Stimulated activated CD8-positive, alpha-beta memory T cell treated with anti-CD3 and anti-CD28 coated beads, Interleukin-15, amount 100 ng/mL, for 24 hours (primary cell): ENCODE data around the gene TRIM41.

Experiments
- DNase-seq: peaks from one replicate; pipeline ENCODE4 v3.0.0-alpha.2; 2020; ENCODE audit warnings: low read depth

TRIM41 gene

GRCh38 chr5:181233088-181233800 lies 10.2 kb downstream of the TRIM41 start:
- DNase-seq = no peak

DNA sequence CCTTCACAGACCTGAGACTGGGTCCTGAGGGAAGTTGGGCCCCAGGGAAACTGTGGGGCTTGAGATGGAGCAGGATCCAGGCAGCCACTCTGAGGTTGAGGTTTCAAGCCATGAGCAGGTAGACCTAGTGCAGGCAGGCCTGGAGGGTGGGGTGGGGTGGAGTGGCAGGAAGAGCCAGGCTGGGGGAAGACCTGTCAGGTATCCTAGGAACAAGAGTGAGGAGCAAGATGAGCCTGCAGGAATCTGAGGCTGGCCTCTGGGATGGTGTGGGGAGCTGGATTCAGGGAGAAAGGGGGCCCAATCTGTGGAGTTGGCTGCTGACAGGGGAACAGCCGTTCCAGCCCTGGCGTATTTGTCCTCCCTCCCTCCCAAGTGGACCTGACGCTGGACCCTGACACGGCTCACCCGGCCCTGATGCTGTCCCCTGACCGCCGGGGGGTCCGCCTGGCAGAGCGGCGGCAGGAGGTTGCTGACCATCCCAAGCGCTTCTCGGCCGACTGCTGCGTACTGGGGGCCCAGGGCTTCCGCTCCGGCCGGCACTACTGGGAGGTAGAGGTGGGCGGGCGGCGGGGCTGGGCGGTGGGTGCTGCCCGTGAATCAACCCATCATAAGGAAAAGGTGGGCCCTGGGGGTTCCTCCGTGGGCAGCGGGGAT lies 10.8 kb downstream of the TRIM41 start:
- no peak for DNase-seq

GRCh38 chr5:181234455-181235306 lies 11.6 kb downstream of the TRIM41 start:
- DNase-seq = no peak

- DNase-seq = no peak
Observed at GRCh38 chr5:181235323-181235688, 12.2 kb downstream of the TRIM41 start.

GRCh38 chr5:181235689-181236366 lies 12.7 kb downstream of the TRIM41 start:
- DNase-seq = no peak

DNA sequence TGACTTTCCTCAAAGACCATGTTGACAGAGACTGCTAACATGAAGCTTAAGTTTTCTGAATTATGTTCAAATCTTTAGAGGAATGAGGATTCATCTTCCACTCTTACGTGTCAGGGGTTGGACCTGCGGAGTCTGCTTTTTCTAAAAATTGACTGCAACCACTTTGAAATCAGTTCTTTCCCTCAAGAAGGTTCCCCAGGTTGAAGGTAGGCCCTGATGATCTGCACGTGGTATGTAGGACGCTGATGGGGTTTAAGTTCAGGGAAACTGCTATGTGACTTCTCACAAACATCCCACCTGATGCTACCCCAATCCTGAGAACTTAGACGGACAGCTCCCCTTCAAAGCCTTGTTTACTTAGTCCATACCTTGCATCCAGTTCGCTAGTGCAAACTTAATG lies 13.4 kb downstream of the TRIM41 start:
- no peak for DNase-seq

GRCh38 chr5:181236954-181237641 lies 14.0 kb downstream of the TRIM41 start:
- DNase-seq = no peak

GRCh38 chr5:181237729-181238385 lies 14.8 kb downstream of the TRIM41 start:
- no peak for DNase-seq

- no peak for DNase-seq
Observed at GRCh38 chr5:181239062-181239663, 16.1 kb downstream of the TRIM41 start.

DNA sequence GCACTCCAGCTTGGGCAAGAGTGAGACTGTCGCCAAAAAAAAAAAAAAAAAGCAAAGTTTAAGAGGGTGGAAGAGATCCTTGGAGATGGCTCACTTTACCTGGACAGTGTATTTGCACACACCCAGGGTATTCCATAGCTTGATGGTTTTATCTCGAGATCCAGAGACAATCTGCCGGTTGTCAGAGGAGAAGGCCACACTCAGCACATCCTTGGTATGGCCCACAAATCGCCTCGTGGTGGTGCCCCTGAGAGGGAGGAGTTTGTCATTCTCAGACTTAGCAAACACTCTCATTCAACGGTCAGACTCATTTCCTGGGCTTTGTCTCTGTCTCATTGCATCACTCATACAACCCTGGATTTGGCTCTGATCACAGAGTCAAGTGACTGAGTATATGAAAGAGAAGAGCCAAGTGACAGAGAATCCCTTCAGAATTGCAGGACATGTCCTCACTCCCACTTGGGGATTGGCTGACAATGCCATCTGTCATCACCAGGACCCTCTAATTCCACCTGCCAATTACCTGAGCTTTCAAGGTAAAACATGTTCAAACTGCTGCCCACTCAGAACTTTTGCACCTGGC lies 18.4 kb downstream of the TRIM41 start:
- DNase-seq = no peak

DNA sequence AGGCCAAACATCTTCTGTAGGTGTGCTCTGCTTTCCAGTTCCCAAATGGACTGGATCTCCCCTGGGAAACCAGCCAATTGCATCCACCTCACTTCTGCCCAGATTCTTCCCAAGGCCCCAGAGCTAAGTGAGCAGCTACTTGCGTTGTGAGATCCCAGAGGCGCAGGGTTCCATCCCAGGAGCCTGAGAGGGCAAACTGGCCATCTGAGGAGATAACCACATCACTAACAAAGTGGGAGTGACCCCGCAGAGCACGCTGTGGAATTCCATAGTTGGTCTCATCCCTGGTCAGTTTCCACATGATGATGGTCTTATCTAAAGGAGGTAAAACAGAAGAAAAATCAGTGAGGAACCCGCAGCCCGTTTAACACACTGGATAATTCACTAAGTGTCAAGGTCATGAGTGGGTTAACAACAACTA lies 19.0 kb downstream of the TRIM41 start:
- DNase-seq = no peak

- DNase-seq = no peak
Observed at GRCh38 chr5:181243018-181243563, 20.0 kb downstream of the TRIM41 start.

DNA sequence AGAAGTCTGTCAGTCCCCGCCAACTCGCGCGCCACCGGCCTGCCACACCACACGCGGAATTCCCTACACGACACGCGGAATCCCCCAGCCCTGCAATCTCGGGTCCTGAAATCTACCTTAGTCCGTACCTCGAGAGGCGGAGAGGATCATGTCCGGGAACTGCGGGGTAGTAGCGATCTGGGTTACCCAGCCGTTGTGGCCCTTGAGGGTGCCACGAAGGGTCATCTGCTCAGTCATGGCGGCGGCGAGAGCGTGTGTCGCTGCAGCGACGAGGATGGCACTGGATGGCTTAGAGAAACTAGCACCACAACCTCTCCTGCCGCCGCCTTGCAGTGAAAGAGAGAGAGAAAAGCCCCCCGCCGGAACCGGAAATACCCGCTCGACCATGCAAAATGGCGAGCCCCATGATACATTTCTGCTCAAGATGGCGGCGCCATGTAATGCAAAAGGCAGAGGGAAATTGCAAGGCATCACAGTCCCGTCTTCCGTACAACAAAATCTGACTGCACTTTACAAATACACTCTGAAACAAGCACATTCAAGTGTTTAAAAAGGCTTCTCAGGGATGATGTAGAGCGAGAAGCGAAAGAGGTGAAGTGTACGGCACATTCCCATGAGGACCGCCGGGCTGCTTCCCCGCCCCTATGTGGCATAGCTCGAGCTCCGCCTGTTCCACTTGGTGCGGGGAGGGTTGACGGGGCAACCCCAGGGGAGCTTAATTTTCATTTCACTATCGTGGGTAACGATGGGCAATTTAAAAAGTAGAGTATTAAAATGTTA lies 20.7 kb downstream of the TRIM41 start, which contains the start of gene RACK1:
RACK1 (minus strand) TSS at position 343 of the 780 bp plus-strand sequence; CDS start at position 237, 106 bp downstream.
- DNase-seq = peak; percentile 72

GRCh38 chr5:181245427-181246275 lies 22.6 kb downstream of the TRIM41 start:
- DNase-seq = no peak

- DNase-seq = peak; percentile 57
Observed at GRCh38 chr5:181246276-181247049, 23.4 kb downstream of the TRIM41 start.

DNA sequence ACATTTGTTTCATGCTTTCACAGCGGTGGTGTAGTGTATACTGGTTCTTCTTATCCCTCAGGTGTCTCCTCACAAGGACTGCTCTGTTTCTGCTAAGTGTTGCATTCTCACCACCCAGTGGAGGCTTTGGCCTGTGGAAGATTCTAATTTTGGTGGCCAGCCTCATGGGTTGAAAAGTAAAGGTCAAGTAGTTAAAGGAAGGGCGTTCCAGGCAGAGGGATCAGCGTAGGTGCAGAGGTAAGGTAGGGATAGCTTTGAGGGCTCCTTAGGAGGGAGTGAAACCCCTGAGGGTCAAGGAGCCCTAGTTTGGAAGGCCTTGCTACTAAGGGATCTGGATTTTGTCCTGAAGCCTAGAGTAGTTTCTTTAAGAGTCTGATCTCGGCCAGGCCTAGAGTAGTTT lies 25.2 kb downstream of the TRIM41 start:
- DNase-seq = no peak

DNA sequence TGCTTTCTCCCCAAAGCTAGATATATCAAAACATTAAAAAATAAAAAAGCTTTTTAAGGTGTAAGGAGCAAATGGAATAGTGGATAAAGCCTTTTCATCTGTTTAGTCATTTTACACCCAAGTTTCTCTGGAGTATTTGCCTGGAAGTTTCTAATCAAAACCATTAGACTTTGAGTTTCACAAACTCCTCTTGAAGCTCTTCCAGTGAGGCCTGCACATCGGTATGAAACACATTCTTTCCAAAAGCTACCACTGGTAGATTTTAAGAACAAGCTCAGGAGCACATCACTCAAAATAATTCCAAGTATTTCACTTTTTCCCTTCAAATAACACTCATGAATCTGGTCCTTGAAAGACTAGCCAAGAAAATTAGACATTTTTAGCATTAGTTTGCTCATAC lies 32.2 kb downstream of the TRIM41 start:
- DNase-seq = no peak
